NT2/D1 (cell line): ENCODE results near the gene TPGS1.

ENCODE experiments used
- DNase-seq: peaks from one replicate; pipeline ENCODE4 v3.0.0-alpha.2; 2011; ENCODE audit warnings: low read depth, low spot score
- H3K27me3 ChIP-seq: 2 replicates; pipeline ENCODE4 v1.6.0; 2011; ENCODE audit warnings: mild to moderate bottlenecking; ENCODE audit not compliant: insufficient read length, insufficient read depth
- H3K36me3 ChIP-seq: 2 replicates; pipeline ENCODE4 v1.6.1; 2011; ENCODE audit warnings: mild to moderate bottlenecking, low read length, mixed read lengths; ENCODE audit not compliant: insufficient read depth, insufficient read length
- H3K4me1 ChIP-seq: 2 replicates; pipeline ENCODE4 v1.5.1; 2011; ENCODE audit not compliant: insufficient read depth, insufficient read length
- H3K4me3 ChIP-seq: 2 replicates; pipeline ENCODE4 v1.5.1; 2011; ENCODE audit warnings: low read depth; ENCODE audit not compliant: insufficient read length
- H3K9ac ChIP-seq: 2 replicates; pipeline ENCODE4 v1.6.0; 2011; ENCODE audit warnings: low read depth; ENCODE audit not compliant: insufficient read length
- H3K9me3 ChIP-seq: 2 replicates; pipeline ENCODE4 v1.5.1; 2011; ENCODE audit warnings: mild to moderate bottlenecking, low read length; ENCODE audit not compliant: insufficient read depth
- SUZ12 ChIP-seq: IDR thresholded peaks from 2 replicates; pipeline ENCODE4 v1.6.1; 2011; ENCODE audit not compliant: insufficient read length, insufficient read depth; ENCODE audit errors: extremely low read depth
- YY1 ChIP-seq: IDR thresholded peaks from 2 replicates; pipeline ENCODE4 v1.6.1; 2011; ENCODE audit not compliant: insufficient read length, insufficient read depth
- ZNF274 ChIP-seq: IDR thresholded peaks from 2 replicates; pipeline ENCODE4 v1.6.1; 2011; ENCODE audit warnings: mild to moderate bottlenecking, low read depth, low read length

The TPGS1 gene

GRCh38 chr19:542173-542866, 35.0 kb downstream of the TPGS1 start:
- Histone ChIP-seq H3K36me3 (peaks cover 47% of the 10 kb centered on the region), H3K9ac (no peak overlapping the region), H3K9me3 (no peaks in the 10 kb centered on the region), H3K4me1 (no peaks in the 10 kb centered on the region), H3K27me3 (no peaks in the 10 kb centered on the region), H3K4me3 (no peak overlapping the region)
- TF ChIP-seq YY1 (no peak), ZNF274 (no peak), SUZ12 (no peak)
- no peak for DNase-seq

GRCh38 chr19:543910-544608, 36.8 kb downstream of the TPGS1 start, which contains the start of gene GZMM:
Gene GZMM (plus strand): TSS chr19:544053. CDS start chr19:544072, 19 bp downstream.
- no peak for DNase-seq
- H3K36me3 ChIP-seq = peaks cover 31% of the 10 kb centered on the region
- no peaks in the 10 kb centered on the region for H3K9me3 ChIP-seq
- H3K4me3 ChIP-seq = no peak within 1 kb of the TSS
- TF ChIP-seq SUZ12 = no peak
- TF ChIP-seq ZNF274 = no peak
- TF ChIP-seq YY1 = no peak
- no peak within 1 kb of the TSS for H3K9ac ChIP-seq
- H3K4me1 ChIP-seq = peaks cover 2% of the 10 kb centered on the region
- no peaks in the 10 kb centered on the region for H3K27me3 ChIP-seq

GRCh38 chr19:547117-547516, 39.8 kb downstream of the TPGS1 start:
- Histone ChIP-seq H3K9ac (no peak overlapping the region), H3K9me3 (no peaks in the 10 kb centered on the region), H3K4me3 (no peak overlapping the region), H3K4me1 (peaks cover 6% of the 10 kb centered on the region), H3K27me3 (no peaks in the 10 kb centered on the region), H3K36me3 (peaks cover 10% of the 10 kb centered on the region)
- DNase-seq = no peak
- no peak for TF ChIP-seq YY1
- TF ChIP-seq SUZ12 = no peak
- TF ChIP-seq ZNF274 = no peak

GRCh38 chr19:547836-548720, 40.8 kb downstream of the TPGS1 start:
- Histone ChIP-seq H3K4me1 (peaks cover 6% of the 10 kb centered on the region), H3K4me3 (no peak overlapping the region), H3K36me3 (peaks cover 3% of the 10 kb centered on the region), H3K9me3 (no peaks in the 10 kb centered on the region), H3K9ac (peak overlapping the region; percentile 8), H3K27me3 (no peaks in the 10 kb centered on the region)
- no peak for TF ChIP-seq YY1
- no peak for TF ChIP-seq ZNF274
- no peak for TF ChIP-seq SUZ12
- no peak for DNase-seq

GRCh38 chr19:548886-549830, 41.9 kb downstream of the TPGS1 start:
- no peak overlapping the region for H3K9ac ChIP-seq
- TF ChIP-seq SUZ12 = no peak
- no peak for TF ChIP-seq YY1
- no peak for TF ChIP-seq ZNF274
- H3K4me3 ChIP-seq = no peak overlapping the region
- no peaks in the 10 kb centered on the region for H3K36me3 ChIP-seq
- H3K4me1 ChIP-seq = peaks cover 6% of the 10 kb centered on the region
- DNase-seq = no peak
- no peaks in the 10 kb centered on the region for H3K9me3 ChIP-seq
- no peaks in the 10 kb centered on the region for H3K27me3 ChIP-seq

GRCh38 chr19:554817-555216, 47.5 kb downstream of the TPGS1 start:
- H3K36me3 ChIP-seq = no peaks in the 10 kb centered on the region
- no peak overlapping the region for H3K9ac ChIP-seq
- H3K4me3 ChIP-seq = no peak overlapping the region
- no peak for DNase-seq
- H3K9me3 ChIP-seq = no peaks in the 10 kb centered on the region
- peaks cover 19% of the 10 kb centered on the region for H3K4me1 ChIP-seq
- no peaks in the 10 kb centered on the region for H3K27me3 ChIP-seq
- TF ChIP-seq SUZ12 (no peak), YY1 (no peak)
